Body of pancreas (tissue), 4 donors: ENCODE results near the gene SEL1L3. TPM values are rescaled to one million over a fixed set of nuclear protein-coding genes. Genes with fewer than 3 reads are reported as not detected.

ENCODE experiments used
- ATAC-seq: fragments of 150-250 bp; one replicate; pipeline ENCODE4 v1.9.1; 2016
- DNase-seq, 4 donors: peaks; one replicate each; pipeline ENCODE4 v3.0.0-alpha.2; 2019
- H3K27ac ChIP-seq, 4 donors: fragments of 200-600 bp; sonication (generic); 1 replicate in 3 of 4; 2 replicates in 1 of 4; pipeline versions ENCODE4 v1.5.1 to v1.6.1; 2016 to 2019; ENCODE audit warnings: mild to moderate bottlenecking in 1 of 4, mixed read lengths in 1 of 4, moderate library complexity in 1 of 4
- H3K27me3 ChIP-seq, 2 donors: fragments of 200-600 bp; sonication (generic); one replicate each; pipeline ENCODE4 v1.6.0; 2016; ENCODE audit warnings: mild to moderate bottlenecking in 1 of 2
- H3K36me3 ChIP-seq, 2 donors: fragments of 200-600 bp; sonication (generic); replicated peaks in 1 of 2; 2 replicates each; pipeline ENCODE4 v1.5.1; 2016; ENCODE audit warnings: low read depth in 2 of 2; ENCODE audit not compliant: insufficient read depth in 1 of 2
- H3K4me1 ChIP-seq: fragments of 200-600 bp; sonication (generic); one replicate; pipeline ENCODE4 v1.6.0; 2016
- H3K4me3 ChIP-seq, 2 donors: fragments of 200-600 bp; sonication (generic); 1 replicate in 1 of 2; 2 replicates in 1 of 2; pipeline ENCODE4 v1.5.1; 2016 to 2019
- H3K9me3 ChIP-seq, 3 donors: fragments of 200-600 bp; sonication (generic); 1 replicate in 2 of 3; 2 replicates in 1 of 3; pipeline ENCODE4 v1.5.1; 2016
- POLR2A ChIP-seq, 3 donors: fragments of 450-650 bp; IDR thresholded peaks; one replicate each; pipeline ENCODE4 v1.6.1; 2016; ENCODE audit warnings: antibody characterized with exemption in 3 of 3, mild to moderate bottlenecking in 2 of 3
- WGBS, 2 donors: methylation state at CpG; one replicate each; pipeline ENCODE4 v1.1.5; 2017; 5-methylcytosine and 5-hydroxymethylcytosine counted together
- intact Hi-C: fragments of 100-400 bp; cut with DNase I; formaldehyde crosslinking; loops from one replicate; pipeline ENCODE4 v1.15.1; 2023
- total RNA-seq, 2 donors: library from RNA; depleted of rRNA; stranded (reverse); fragments of >200 nt; gene quantifications; one replicate each; pipeline ENCODE4 v1.1.0, GENCODE V29; 2016
- TF ChIP-seq, protein P1 (sequence below), 7 experiments: fragments of 450-650 bp in 4 of 7; fragments of 200-600 bp in 3 of 7; sonication (generic) in 3 of 7; IDR thresholded peaks; one replicate each; pipeline ENCODE4 v1.5.1; 2016 to 2019; ENCODE audit warnings: antibody characterized with exemption in 7 of 7

SEL1L3 gene
- total RNA-seq, 2 donors from 2014 or later = 32.3 to 64.1 TPM

DNA sequence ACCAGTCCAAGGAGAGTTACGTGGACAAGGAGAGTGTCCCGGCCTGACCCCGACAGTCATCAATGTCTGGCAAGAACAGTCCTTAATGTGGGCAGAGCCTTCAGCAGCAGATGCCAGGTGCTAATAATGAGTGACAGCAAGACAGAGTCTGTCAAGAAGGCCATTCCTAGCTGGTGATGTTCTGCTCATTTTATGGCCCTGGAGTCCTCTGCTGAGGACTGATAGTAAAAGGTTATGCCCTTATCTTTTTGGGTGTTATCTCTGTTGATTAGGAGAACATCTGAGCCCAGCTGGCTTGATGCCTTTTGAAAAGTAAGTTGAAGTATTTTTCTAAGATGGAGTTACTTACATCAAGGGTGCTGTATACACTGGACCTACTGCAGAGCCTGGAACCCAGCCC is 139.8 kb downstream of the SEL1L3 start:
- ATAC-seq = no peak
- intact Hi-C loops = no loop called here

DNA sequence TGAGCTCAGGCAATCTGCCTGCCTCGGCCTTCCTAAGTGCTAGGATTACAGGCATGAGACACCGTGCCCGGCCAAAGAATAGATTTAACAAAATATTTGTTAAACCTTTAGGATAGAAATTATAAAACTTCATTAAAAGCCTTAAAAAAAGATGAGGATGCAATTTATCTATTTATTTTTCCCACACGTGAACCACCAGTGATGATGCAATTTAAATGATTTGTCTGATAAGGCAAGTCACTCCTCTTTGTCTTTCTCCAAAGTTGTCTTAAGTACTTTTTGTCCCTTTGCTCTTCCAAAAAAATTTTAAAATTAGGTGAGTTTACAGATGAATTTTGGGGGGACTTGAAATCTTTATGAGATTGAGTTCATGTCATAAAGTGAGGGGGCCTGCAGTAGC is 149.0 kb downstream of the SEL1L3 start:
- H3K4me3 ChIP-seq = no peak overlapping the region
- H3K36me3 ChIP-seq = no peaks in the 10 kb centered on the region
- intact Hi-C loops = no loop called here
- H3K27me3 ChIP-seq = no peaks in the 10 kb centered on the region
- 89 to 91% methylated on average over 4 of the region's 4 CpGs for WGBS, 2 donors
- no peaks in the 10 kb centered on the region for H3K4me1 ChIP-seq
- ATAC-seq = no peak
- no peak for DNase-seq
- no peak for TF ChIP-seq POLR2A (IDR thresholded peaks at IDR 0.05)
- TF ChIP-seq, protein P1, sequence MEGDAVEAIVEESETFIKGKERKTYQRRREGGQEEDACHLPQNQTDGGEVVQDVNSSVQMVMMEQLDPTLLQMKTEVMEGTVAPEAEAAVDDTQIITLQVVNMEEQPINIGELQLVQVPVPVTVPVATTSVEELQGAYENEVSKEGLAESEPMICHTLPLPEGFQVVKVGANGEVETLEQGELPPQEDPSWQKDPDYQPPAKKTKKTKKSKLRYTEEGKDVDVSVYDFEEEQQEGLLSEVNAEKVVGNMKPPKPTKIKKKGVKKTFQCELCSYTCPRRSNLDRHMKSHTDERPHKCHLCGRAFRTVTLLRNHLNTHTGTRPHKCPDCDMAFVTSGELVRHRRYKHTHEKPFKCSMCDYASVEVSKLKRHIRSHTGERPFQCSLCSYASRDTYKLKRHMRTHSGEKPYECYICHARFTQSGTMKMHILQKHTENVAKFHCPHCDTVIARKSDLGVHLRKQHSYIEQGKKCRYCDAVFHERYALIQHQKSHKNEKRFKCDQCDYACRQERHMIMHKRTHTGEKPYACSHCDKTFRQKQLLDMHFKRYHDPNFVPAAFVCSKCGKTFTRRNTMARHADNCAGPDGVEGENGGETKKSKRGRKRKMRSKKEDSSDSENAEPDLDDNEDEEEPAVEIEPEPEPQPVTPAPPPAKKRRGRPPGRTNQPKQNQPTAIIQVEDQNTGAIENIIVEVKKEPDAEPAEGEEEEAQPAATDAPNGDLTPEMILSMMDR (IDR thresholded peaks at IDR 0.05) = no peak
- no peak overlapping the region for H3K27ac ChIP-seq
- H3K9me3 ChIP-seq = no peaks in the 10 kb centered on the region

More for the DNA sequence above, 139.8 kb downstream of the SEL1L3 start:
- no peaks in the 10 kb centered on the region for H3K36me3 ChIP-seq
- no peaks in the 10 kb centered on the region for H3K27me3 ChIP-seq
- H3K4me3 ChIP-seq = no peak overlapping the region
- no peaks in the 10 kb centered on the region for H3K9me3 ChIP-seq
- DNase-seq = no peak
- H3K27ac ChIP-seq = no peak overlapping the region
- H3K4me1 ChIP-seq = no peaks in the 10 kb centered on the region
- 26 to 28% methylated on average over 3 of the region's 3 CpGs for WGBS, 2 donors
- TF ChIP-seq POLR2A (IDR thresholded peaks at IDR 0.05) = no peak
- TF ChIP-seq, protein P1 (IDR thresholded peaks at IDR 0.05) = no peak

DNA sequence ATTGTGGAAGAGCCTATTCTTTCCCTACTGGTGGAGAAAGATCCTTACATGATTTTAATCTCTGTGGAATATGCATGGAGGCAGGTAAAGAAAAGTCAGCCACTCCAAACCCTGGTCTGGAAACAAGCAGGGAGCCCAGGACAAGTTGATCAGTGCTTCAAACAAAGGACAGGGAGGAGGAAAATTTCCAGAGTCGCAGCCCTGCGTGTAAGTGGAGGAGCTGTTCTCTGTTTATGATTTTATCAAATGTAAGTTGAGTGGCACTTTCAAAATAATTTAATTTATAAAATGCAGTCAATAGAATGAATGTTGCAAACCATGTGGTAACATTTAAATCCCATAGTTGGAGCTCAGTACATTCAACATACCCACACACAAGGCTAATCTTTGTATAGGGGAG is 150.2 kb downstream of the SEL1L3 start:
- H3K27ac ChIP-seq = no peak overlapping the region
- no peaks in the 10 kb centered on the region for H3K27me3 ChIP-seq
- ATAC-seq = no peak
- WGBS, 2 donors = 83 to 91% methylated on average over 2 of the region's 2 CpGs
- no peak for DNase-seq
- no peaks in the 10 kb centered on the region for H3K9me3 ChIP-seq
- H3K4me1 ChIP-seq = no peaks in the 10 kb centered on the region
- intact Hi-C loops = no loop called here
- H3K4me3 ChIP-seq = no peak overlapping the region
- H3K36me3 ChIP-seq = no peaks in the 10 kb centered on the region
- TF ChIP-seq POLR2A (IDR thresholded peaks at IDR 0.05) = no peak
- TF ChIP-seq, protein P1 (IDR thresholded peaks at IDR 0.05) = no peak

DNA sequence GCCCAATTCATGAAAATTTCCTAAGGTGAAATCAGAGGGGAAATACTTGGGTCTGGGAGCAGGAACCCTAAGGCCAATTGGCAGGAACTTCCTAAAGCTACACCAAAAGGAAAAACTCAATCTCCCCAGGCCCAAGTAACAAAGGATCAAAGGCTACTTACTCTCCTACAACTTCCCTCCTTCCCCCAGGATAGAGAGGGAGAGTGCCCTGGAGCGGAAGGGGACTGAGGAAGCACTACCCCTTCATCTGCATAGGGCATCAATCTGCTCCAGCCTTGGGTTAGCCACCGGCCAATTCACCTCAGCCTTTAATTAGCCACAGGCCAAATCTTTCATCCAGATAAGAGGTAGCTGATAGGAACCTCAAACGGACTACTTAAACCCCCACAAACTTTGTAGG is 152.2 kb downstream of the SEL1L3 start:
- no peak overlapping the region for H3K27ac ChIP-seq
- intact Hi-C loops = no loop called here
- DNase-seq (no peak), ATAC-seq (no peak)
- H3K27me3 ChIP-seq = no peaks in the 10 kb centered on the region
- H3K4me1 ChIP-seq = no peaks in the 10 kb centered on the region
- H3K4me3 ChIP-seq = no peak overlapping the region
- no peak for TF ChIP-seq POLR2A (IDR thresholded peaks at IDR 0.05)
- TF ChIP-seq, protein P1 (IDR thresholded peaks at IDR 0.05) = no peak
- no peaks in the 10 kb centered on the region for H3K9me3 ChIP-seq
- no peaks in the 10 kb centered on the region for H3K36me3 ChIP-seq
- 56 to 75% methylated on average over 2 to 3 of the region's 3 CpGs for WGBS, 2 donors

DNA sequence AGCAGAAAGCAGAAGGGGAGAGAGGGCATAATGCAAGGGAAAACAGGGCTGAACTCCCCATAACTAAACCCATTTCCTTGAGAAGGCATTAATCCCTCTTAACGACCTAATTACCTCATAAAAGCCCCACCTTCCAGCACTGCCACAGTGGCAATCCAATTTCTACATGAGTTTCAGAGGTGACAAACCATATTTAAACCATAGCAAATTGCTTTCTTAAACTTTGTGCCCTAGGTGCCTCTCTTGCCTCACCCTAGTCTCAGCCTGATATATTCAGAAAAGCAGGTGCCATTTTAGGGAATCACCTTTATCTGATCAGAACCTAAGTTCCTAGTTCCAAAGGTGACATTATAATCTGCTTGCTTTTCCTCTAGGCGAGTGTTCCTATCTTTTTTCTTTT is 158.3 kb downstream of the SEL1L3 start:
- no peak for TF ChIP-seq POLR2A (IDR thresholded peaks at IDR 0.05)
- TF ChIP-seq, protein P1 (IDR thresholded peaks at IDR 0.05) = no peak
- H3K4me1 ChIP-seq = no peaks in the 10 kb centered on the region
- intact Hi-C loops = no loop called here
- H3K4me3 ChIP-seq = no peak overlapping the region
- H3K9me3 ChIP-seq = no peaks in the 10 kb centered on the region
- no peaks in the 10 kb centered on the region for H3K27me3 ChIP-seq
- 47 to 52% methylated on average over 2 of the region's 2 CpGs for WGBS, 2 donors
- ATAC-seq (no peak), DNase-seq (no peak)
- no peak overlapping the region for H3K27ac ChIP-seq
- H3K36me3 ChIP-seq = no peaks in the 10 kb centered on the region
